ENCODE data around the gene SDHC.

The SDHC gene

DNA sequence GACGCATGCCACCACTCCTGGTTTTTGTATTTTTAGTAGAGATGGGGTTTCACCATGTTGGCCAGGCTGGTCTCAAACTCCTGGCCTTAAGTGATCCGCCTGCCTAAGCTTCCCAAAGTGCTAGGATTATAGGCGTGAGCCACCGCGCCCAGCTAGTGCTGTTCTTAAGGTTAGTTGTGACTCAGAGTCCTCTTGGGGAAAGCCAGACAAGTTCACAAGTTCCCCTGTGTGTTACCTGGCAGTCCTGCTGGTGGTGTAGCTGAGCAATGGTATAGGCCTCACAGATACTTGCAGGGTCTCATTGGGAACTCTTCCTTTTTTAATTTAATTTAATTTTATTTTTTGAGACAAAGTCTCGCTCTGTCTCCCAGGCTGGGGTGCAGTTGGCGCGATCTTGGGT lies 42.9 kb downstream of the SDHC start:
- DNase-seq (ENCODE audit: low spot score), result no peak
- TF ChIP-seq, protein P1, sequence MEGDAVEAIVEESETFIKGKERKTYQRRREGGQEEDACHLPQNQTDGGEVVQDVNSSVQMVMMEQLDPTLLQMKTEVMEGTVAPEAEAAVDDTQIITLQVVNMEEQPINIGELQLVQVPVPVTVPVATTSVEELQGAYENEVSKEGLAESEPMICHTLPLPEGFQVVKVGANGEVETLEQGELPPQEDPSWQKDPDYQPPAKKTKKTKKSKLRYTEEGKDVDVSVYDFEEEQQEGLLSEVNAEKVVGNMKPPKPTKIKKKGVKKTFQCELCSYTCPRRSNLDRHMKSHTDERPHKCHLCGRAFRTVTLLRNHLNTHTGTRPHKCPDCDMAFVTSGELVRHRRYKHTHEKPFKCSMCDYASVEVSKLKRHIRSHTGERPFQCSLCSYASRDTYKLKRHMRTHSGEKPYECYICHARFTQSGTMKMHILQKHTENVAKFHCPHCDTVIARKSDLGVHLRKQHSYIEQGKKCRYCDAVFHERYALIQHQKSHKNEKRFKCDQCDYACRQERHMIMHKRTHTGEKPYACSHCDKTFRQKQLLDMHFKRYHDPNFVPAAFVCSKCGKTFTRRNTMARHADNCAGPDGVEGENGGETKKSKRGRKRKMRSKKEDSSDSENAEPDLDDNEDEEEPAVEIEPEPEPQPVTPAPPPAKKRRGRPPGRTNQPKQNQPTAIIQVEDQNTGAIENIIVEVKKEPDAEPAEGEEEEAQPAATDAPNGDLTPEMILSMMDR (IDR thresholded peaks at IDR 0.05; ENCODE audit: borderline replicate concordance, control extremely low read depth, extremely low read depth, insufficient read depth, missing control alignments), result peak; percentile 7
- in situ Hi-C loops (cut with MboI; ENCODE audit: low sequenced_read_pairs, unreplicated experiment), result no loop called here

DNA sequence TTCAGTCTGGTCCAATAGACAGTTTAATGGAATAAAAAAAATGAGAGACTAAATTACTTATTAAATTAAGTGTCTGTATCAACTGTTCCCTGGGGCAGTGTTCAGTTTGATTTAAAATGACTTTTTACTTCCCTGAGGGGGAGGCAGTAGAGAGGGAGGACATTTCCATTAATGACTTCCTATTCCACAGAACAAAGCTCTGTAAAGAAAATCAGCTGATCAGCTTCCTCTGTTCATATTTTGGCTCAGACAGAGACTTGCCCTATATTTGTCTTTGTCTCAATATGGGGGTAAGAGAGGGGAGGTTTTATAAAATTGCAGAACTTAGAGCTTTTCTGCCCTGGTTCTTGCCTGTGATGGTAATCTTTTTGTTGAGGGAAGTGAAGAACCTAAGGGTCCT lies 45.1 kb downstream of the SDHC start:
- TF ChIP-seq, protein P1 (IDR thresholded peaks at IDR 0.05; ENCODE audit: borderline replicate concordance, control extremely low read depth, extremely low read depth, insufficient read depth, missing control alignments), result no peak
- no peak for DNase-seq (ENCODE audit: low spot score)
- in situ Hi-C loops (cut with MboI; ENCODE audit: low sequenced_read_pairs, unreplicated experiment), result no loop called here

DNA sequence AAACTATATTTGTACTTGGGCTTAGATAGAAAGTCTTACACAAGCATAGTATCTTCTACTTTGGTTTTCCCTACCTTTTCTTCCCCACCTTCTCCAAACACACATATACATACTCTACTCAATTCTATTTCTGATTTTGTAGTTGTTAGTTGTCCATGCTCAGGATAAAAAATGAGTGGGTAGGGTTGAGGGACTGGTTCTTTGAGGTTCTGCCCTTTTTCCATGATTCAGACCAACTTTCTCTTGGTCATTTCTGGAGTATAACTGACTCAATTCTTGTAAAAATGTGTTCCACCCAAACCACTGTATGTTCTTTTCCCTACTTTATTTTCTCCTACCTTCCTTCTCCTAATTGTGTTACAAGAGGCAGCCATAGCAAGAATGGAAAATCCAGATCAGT lies 50.2 kb downstream of the SDHC start:
- in situ Hi-C loops (cut with MboI; ENCODE audit: low sequenced_read_pairs, unreplicated experiment), result no loop called here
- TF ChIP-seq, protein P1 (IDR thresholded peaks at IDR 0.05; ENCODE audit: borderline replicate concordance, control extremely low read depth, extremely low read depth, insufficient read depth, missing control alignments), result no peak
- no peak for DNase-seq (ENCODE audit: low spot score)

DNA sequence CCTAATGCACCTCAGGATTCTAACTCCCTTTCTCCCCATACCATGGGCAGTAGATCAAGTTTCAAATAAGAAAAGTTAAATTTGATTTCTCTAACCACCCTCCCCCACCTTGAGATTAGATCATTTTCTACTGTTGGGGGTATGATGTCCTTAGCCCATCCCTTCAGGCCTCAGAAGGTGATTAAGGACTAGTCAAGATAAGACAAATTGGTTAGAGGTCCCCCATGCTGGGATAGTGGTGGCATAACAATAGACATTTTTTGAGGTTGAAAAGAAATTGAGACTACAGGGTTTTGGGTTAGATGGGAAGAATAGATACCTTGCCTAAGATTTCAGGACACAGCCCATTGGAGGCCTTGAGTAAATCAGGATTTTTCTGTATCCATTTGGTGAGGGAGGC lies 51.0 kb downstream of the SDHC start:
- TF ChIP-seq, protein P1 (IDR thresholded peaks at IDR 0.05; ENCODE audit: borderline replicate concordance, control extremely low read depth, extremely low read depth, insufficient read depth, missing control alignments), result no peak
- DNase-seq (ENCODE audit: low spot score), result no peak
- in situ Hi-C loops (cut with MboI; ENCODE audit: low sequenced_read_pairs, unreplicated experiment), result no loop called here

DNA sequence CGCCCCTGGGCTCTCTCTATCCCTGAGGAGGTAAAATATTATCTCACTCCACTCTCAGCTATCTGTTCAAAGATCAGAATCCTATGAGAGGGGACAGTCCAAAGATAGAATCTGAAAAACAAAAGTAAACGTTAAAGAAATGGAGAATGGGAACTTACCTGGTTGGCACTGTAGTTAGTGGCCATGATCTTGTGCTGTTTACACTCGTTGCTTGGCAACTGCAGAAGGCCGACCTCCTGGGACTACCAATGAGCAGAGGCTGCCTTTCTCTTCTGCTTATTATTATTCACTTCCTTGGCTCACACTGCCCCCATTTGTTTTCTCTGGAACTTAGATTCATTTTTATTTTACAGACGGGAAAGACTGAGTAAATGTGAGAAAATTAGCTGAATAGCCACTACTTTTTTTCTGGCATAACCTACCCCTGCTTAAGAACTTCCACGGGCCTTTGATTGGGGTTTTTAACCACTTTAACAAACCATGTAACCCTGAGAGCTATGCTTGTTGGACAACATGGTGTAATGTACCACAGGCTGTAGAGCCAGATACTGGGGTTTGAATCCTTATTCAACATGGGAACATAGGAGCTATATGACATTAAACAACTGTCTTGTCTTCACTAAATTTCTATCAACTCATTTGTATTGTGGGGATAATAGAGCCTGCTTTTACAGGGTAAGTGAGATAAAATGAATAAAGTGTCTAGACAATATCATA lies 53.7 kb downstream of the SDHC start, which contains the start of gene CFAP126:
CFAP126 (minus strand) TSS at position 193 of the 717 bp plus-strand sequence; CDS start at position 185, 8 bp downstream.
- TF ChIP-seq, protein P1 (IDR thresholded peaks at IDR 0.05; ENCODE audit: borderline replicate concordance, control extremely low read depth, extremely low read depth, insufficient read depth, missing control alignments), result peak; percentile 21
- peak; percentile 84 for DNase-seq (ENCODE audit: low spot score)
- in situ Hi-C loops (cut with MboI; ENCODE audit: low sequenced_read_pairs, unreplicated experiment), result no loop called here

DNA sequence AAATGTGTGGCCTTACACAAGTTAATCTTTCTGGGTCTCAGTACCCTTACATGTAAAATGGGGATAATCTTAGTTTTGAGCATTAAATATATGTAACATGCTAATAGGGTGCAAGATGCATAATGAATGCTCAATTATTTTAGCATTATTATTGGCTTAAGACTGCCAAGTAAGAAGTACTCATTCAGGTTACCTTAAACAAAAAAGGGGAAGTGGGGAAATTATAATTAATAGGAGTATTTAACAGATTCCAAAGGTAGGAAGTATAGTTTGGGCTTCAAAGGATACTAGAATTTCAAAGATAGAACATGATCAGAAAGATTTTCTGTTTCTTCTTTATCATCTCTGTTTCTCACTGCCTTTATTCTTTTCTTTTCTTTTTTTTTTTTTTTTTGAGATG lies 59.3 kb downstream of the SDHC start:
- in situ Hi-C loops (cut with MboI; ENCODE audit: low sequenced_read_pairs, unreplicated experiment), result loop anchor here (10.0 kb wide), 1 partner anchor 149 kb away; the partner anchor contains the start of genes APOA2 and TOMM40L
- TF ChIP-seq, protein P1 (IDR thresholded peaks at IDR 0.05; ENCODE audit: borderline replicate concordance, control extremely low read depth, extremely low read depth, insufficient read depth, missing control alignments), result no peak
- DNase-seq (ENCODE audit: low spot score), result no peak

Measured in GM13976 (cell line).